ENCODE results near the gene ATL1.

GRCh38 chr14:50667996-50668825, 108.3 kb downstream of the ATL1 start, which contains the start of gene SAV1:
- no peak for TF ChIP-seq CTCF (IDR thresholded peaks at IDR 0.05; ENCODE audit: poor library complexity)
- no peak for TF ChIP-seq EZH2phosphoT487 (IDR thresholded peaks at IDR 0.05; ENCODE audit: low read depth, severe bottlenecking, unreplicated experiment)
- no peak for TF ChIP-seq EZH2 (IDR thresholded peaks at IDR 0.05; ENCODE audit: borderline replicate concordance)
